Trophoblast cell (in vitro differentiated cells and primary cell): ENCODE data around the gene RNH1.

Source experiments
- DNase-seq, 2 donors: peaks; one replicate each; pipeline ENCODE4 v3.0.0-alpha.2; 2016
- H2AFZ ChIP-seq: 2 replicates; pipeline ENCODE4 v1.6.1; 2013; ENCODE audit warnings: low read length, moderate library complexity, mild to moderate bottlenecking; ENCODE audit not compliant: insufficient read depth, poor library complexity
- H2AK5ac ChIP-seq: 2 replicates; pipeline ENCODE4 v1.6.1; 2013; ENCODE audit warnings: mild to moderate bottlenecking, low read length
- H2BK120ac ChIP-seq: 2 replicates; pipeline ENCODE4 v1.6.1; 2013; ENCODE audit warnings: low read length, mild to moderate bottlenecking, moderate library complexity; ENCODE audit not compliant: insufficient read depth, poor library complexity
- H2BK12ac ChIP-seq: 2 replicates; pipeline ENCODE4 v1.6.1; 2013; ENCODE audit warnings: mild to moderate bottlenecking, low read length, moderate library complexity
- H2BK5ac ChIP-seq: 2 replicates; pipeline ENCODE4 v1.6.1; 2013; ENCODE audit warnings: low read length, low read depth, moderate library complexity, mild to moderate bottlenecking; ENCODE audit not compliant: poor library complexity
- H3K14ac ChIP-seq: 2 replicates; pipeline ENCODE4 v1.6.1; 2013; ENCODE audit warnings: mild to moderate bottlenecking, low read length
- H3K18ac ChIP-seq: 2 replicates; pipeline ENCODE4 v1.6.1; 2013; ENCODE audit warnings: mild to moderate bottlenecking, low read length
- H3K23ac ChIP-seq: 2 replicates; pipeline ENCODE4 v1.6.1; 2013; ENCODE audit warnings: low read length
- H3K27ac ChIP-seq: 2 replicates; pipeline ENCODE4 v1.5.1; 2013; ENCODE audit warnings: low read depth, mild to moderate bottlenecking, inconsistent platforms, low read length, moderate library complexity
- H3K27me3 ChIP-seq: 2 replicates; pipeline ENCODE4 v1.6.1; 2013; ENCODE audit warnings: inconsistent platforms, mild to moderate bottlenecking, low read length, moderate library complexity; ENCODE audit not compliant: insufficient read depth
- H3K36me3 ChIP-seq, 2 experiments: 1 replicate in 1 of 2; 2 replicates in 1 of 2; pipeline ENCODE4 v1.6.1; 2013; ENCODE audit warnings: low read length in 2 of 2, mild to moderate bottlenecking in 2 of 2, moderate library complexity in 1 of 2; ENCODE audit not compliant: insufficient read depth in 2 of 2, control insufficient read depth in 1 of 2
- H3K4ac ChIP-seq: 2 replicates; pipeline ENCODE4 v1.6.1; 2013; ENCODE audit warnings: low read depth, mild to moderate bottlenecking, low read length, moderate library complexity
- H3K4me1 ChIP-seq, 2 experiments: 1 replicate in 1 of 2; 2 replicates in 1 of 2; pipeline ENCODE4 v1.6.1; 2013; ENCODE audit warnings: low read length in 2 of 2, mild to moderate bottlenecking in 2 of 2, moderate library complexity in 1 of 2; ENCODE audit not compliant: insufficient read depth in 2 of 2, control insufficient read depth in 1 of 2
- H3K4me2 ChIP-seq: 2 replicates; pipeline ENCODE4 v1.6.1; 2013; ENCODE audit warnings: inconsistent platforms, mild to moderate bottlenecking, low read length, moderate library complexity
- H3K4me3 ChIP-seq: 2 replicates; pipeline ENCODE4 v1.5.1; 2013; ENCODE audit warnings: mild to moderate bottlenecking, low read depth, low read length, inconsistent platforms
- H3K79me1 ChIP-seq: one replicate; pipeline ENCODE4 v1.6.1; 2013; ENCODE audit warnings: low read length
- H3K79me2 ChIP-seq: 2 replicates; pipeline ENCODE4 v1.6.1; 2013; ENCODE audit warnings: low read length, mild to moderate bottlenecking; ENCODE audit not compliant: control insufficient read depth, insufficient read depth, poor library complexity
- H3K9ac ChIP-seq: 2 replicates; pipeline ENCODE4 v1.6.1; 2013; ENCODE audit warnings: mild to moderate bottlenecking, low read length
- H3K9me3 ChIP-seq: 2 replicates; pipeline ENCODE4 v1.6.1; 2013; ENCODE audit warnings: low read depth, mild to moderate bottlenecking, control low read depth, inconsistent platforms, low read length; ENCODE audit not compliant: insufficient read depth
- H4K12ac ChIP-seq: 2 replicates; pipeline ENCODE4 v1.6.1; 2013; ENCODE audit warnings: low read depth, mild to moderate bottlenecking, low read length, moderate library complexity
- H4K8ac ChIP-seq: 2 replicates; pipeline ENCODE4 v1.6.1; 2013; ENCODE audit warnings: low read depth, mild to moderate bottlenecking, low read length, moderate library complexity
- H4K91ac ChIP-seq: one replicate; pipeline ENCODE4 v1.6.1; 2013; ENCODE audit warnings: low read depth, mild to moderate bottlenecking, low read length, moderate library complexity
- WGBS: extraction: QIAGEN DNeasy Blood & Tissue Kit; methylation state at CpG from one replicate; pipeline ENCODE4 v1.1.7; 2013; ENCODE audit warnings: missing lambda C conversion rate; ENCODE audit not compliant: insufficient read length, insufficient coverage; ENCODE audit errors: extremely low coverage; 5-methylcytosine and 5-hydroxymethylcytosine counted together

The RNH1 gene

DNA sequence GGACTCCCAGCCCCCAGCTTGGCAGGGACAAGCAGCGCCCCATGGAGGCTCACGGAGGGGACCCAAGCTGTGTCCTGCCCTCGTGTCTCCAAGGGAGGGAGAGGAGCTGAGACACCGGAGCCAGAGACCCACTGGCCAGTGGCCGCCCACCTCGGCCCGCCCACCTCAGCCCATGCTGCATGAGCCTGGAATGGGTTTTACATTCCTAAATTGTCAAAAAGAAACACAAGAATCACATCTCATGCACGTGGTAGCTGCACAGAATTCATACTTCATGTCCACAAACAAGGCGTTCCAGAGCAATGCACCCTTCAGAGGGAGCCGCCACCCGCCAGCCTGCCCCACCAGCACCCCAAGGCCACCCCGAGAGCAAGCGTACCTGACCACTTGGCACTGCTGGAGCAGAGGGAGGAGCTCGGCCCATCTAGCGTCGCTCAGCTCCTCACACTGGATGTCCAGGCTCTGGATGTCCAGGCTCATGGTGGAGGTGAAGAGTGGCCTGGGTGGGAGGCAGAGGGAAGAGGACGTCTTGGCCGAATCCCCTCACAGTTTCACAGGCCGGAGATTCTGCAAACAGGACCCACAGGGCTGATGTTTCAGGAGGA lies 5.3 kb downstream of the RNH1 start:
- no peak overlapping the region for H3K4me2 ChIP-seq
- no peak for DNase-seq
- no peak overlapping the region for H3K9ac ChIP-seq
- H2BK120ac ChIP-seq, result no peak overlapping the region
- peaks cover 54 to 64% of the 10 kb centered on the region in 2 experiments for H3K36me3 ChIP-seq
- no peak overlapping the region for H3K27ac ChIP-seq
- no peak overlapping the region for H2BK12ac ChIP-seq
- peaks cover 3 to 7% of the 10 kb centered on the region in 2 experiments for H3K4me1 ChIP-seq
- no peak overlapping the region for H2AFZ ChIP-seq
- no peak overlapping the region for H3K4me3 ChIP-seq
- H3K27me3 ChIP-seq, result no peaks in the 10 kb centered on the region
- no peak overlapping the region for H4K12ac ChIP-seq
- no peak overlapping the region for H4K91ac ChIP-seq
- WGBS, result no CpG with 5 or more reads among the region's 19 CpGs
- no peak overlapping the region for H3K4ac ChIP-seq
- H3K9me3 ChIP-seq, result peaks cover 14% of the 10 kb centered on the region
- no peak overlapping the region for H3K18ac ChIP-seq
- peaks cover 6% of the 10 kb centered on the region for H3K79me2 ChIP-seq
- H2AK5ac ChIP-seq, result no peak overlapping the region
- no peak overlapping the region for H3K23ac ChIP-seq
- H2BK5ac ChIP-seq, result no peak overlapping the region
- peaks cover 7% of the 10 kb centered on the region for H3K79me1 ChIP-seq
- H3K14ac ChIP-seq, result no peak overlapping the region
- no peak overlapping the region for H4K8ac ChIP-seq

DNA sequence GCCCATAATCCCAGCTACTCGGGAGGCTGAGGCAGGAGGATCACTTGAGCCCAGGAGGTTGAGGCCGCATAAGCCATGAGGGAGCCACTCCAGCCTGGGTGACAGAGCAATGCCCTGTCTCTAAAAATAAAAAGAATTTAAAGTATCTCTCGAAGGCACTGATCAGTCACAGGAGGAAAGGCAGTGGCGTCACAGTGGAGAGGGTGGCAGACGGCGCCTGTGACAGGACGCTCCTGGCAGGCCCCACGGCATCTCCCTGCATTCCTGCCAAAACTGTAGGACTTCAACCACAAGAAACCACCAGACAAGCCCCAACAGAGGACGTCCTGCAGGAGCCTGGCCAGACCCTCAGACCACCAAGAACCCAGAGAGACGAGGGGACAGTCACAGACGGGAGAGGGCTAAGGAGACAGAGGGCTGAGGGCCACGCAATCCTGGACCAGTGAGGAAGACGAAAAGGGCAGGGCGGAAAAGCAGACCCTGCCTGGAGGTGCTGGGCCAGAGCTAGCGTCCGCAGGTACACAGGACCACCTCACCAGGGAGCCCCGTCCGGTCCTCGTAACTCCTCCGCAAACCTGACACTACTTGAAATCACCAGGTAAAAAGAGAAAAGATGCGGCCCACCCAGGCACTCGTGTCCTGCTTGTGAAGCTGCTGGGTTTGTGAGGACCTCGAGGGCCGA lies 5.9 kb downstream of the RNH1 start:
- H3K36me3 ChIP-seq, result peaks cover 56 to 67% of the 10 kb centered on the region in 2 experiments
- no peak overlapping the region for H2BK120ac ChIP-seq
- no peak overlapping the region for H3K9ac ChIP-seq
- H4K12ac ChIP-seq, result no peak overlapping the region
- peaks cover 2% of the 10 kb centered on the region for H3K79me2 ChIP-seq
- no CpG with 5 or more reads among the region's 24 CpGs for WGBS
- no peak overlapping the region for H3K14ac ChIP-seq
- H2AFZ ChIP-seq, result no peak overlapping the region
- H3K27me3 ChIP-seq, result no peaks in the 10 kb centered on the region
- no peak overlapping the region for H4K8ac ChIP-seq
- H3K4ac ChIP-seq, result no peak overlapping the region
- H3K9me3 ChIP-seq, result peaks cover 14% of the 10 kb centered on the region
- H3K4me1 ChIP-seq, result peaks cover 3 to 6% of the 10 kb centered on the region in 2 experiments
- no peak overlapping the region for H2AK5ac ChIP-seq
- no peak overlapping the region for H3K23ac ChIP-seq
- no peak overlapping the region for H3K4me2 ChIP-seq
- no peak overlapping the region for H3K4me3 ChIP-seq
- H2BK5ac ChIP-seq, result no peak overlapping the region
- no peak overlapping the region for H3K18ac ChIP-seq
- no peak overlapping the region for H3K27ac ChIP-seq
- no peak overlapping the region for H4K91ac ChIP-seq
- H2BK12ac ChIP-seq, result no peak overlapping the region
- no peak for DNase-seq
- peaks cover 2% of the 10 kb centered on the region for H3K79me1 ChIP-seq

DNA sequence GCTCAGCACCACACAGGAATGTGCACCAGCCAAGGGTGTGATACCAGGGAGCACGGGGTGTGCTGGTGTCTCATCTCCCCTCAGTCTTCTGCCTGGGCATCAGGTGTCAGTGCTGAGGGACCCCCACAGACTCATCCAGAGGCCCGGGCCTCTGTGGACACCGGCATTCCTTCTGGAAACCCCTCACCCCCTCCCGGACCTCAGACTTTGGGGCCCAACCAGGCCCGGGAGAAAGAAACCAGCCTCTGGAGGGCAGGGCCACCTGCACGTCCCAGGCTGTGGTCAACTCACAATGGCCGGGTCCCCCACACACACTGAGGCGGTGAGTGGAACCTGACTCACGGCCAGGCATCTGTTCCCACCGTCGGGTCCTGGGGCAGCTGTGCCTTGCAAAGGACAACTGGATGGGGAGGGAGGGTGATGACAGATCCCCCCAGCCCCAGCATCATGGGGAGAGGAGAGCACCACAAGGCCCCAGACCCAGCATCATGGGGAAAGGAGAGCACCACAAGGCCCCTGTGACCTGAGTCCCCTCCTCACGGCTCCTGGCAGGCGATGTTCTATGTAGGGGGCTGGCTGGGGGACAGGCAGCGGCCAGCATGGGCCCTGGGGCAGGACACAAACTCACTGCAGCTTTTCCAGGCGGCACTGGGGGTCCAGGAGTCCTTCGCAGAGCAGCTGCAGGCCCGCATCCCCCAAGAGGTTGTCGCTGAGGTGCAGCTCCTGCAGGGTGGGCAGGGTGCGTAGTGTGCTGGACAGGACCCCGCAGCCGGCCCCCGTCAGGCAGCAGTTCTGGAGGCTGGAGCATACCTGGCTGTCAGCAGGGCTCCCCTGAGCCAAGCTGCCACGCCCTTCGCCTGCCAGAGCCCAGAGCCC lies 7.6 kb downstream of the RNH1 start:
- H2AFZ ChIP-seq, result no peak overlapping the region
- H3K27me3 ChIP-seq, result no peaks in the 10 kb centered on the region
- H2BK5ac ChIP-seq, result no peak overlapping the region
- H3K4me2 ChIP-seq, result no peak overlapping the region
- H3K36me3 ChIP-seq, result peaks cover 68 to 79% of the 10 kb centered on the region in 2 experiments
- no peaks in the 10 kb centered on the region for H3K4me1 ChIP-seq
- no peak overlapping the region for H4K91ac ChIP-seq
- H3K27ac ChIP-seq, result no peak overlapping the region
- H3K14ac ChIP-seq, result no peak overlapping the region
- no peak overlapping the region for H3K23ac ChIP-seq
- no peak overlapping the region for H3K18ac ChIP-seq
- no peak overlapping the region for H2AK5ac ChIP-seq
- peaks cover 14% of the 10 kb centered on the region for H3K9me3 ChIP-seq
- WGBS, result no CpG with 5 or more reads among the region's 24 CpGs
- H3K9ac ChIP-seq, result no peak overlapping the region
- H3K4me3 ChIP-seq, result no peak overlapping the region
- H4K8ac ChIP-seq, result no peak overlapping the region
- H3K79me2 ChIP-seq, result no peaks in the 10 kb centered on the region
- no peak overlapping the region for H4K12ac ChIP-seq
- H2BK120ac ChIP-seq, result no peak overlapping the region
- no peak overlapping the region for H2BK12ac ChIP-seq
- no peak overlapping the region for H3K4ac ChIP-seq
- no peak for DNase-seq
- H3K79me1 ChIP-seq, result no peaks in the 10 kb centered on the region

GRCh38 chr11:498297-499181 lies 8.5 kb downstream of the RNH1 start:
- Histone ChIP-seq H4K12ac (no peak overlapping the region), H4K91ac (no peak overlapping the region), H3K79me2 (no peaks in the 10 kb centered on the region), H3K79me1 (no peaks in the 10 kb centered on the region), H3K4me1 (no peaks in the 10 kb centered on the region), H3K4me3 (no peak overlapping the region), H2BK5ac (no peak overlapping the region), H2AK5ac (no peak overlapping the region), H3K4me2 (no peak overlapping the region), H3K23ac (no peak overlapping the region), H3K14ac (no peak overlapping the region), H3K27me3 (no peaks in the 10 kb centered on the region), H3K18ac (no peak overlapping the region), H3K36me3 (peaks cover 76 to 82% of the 10 kb centered on the region in 2 experiments), H3K9ac (no peak overlapping the region), H3K27ac (no peak overlapping the region), H2BK12ac (no peak overlapping the region), H3K9me3 (peaks cover 14% of the 10 kb centered on the region), H2AFZ (no peak overlapping the region), H4K8ac (no peak overlapping the region), H2BK120ac (no peak overlapping the region), H3K4ac (no peak overlapping the region)
- no peak for DNase-seq
- no CpG with 5 or more reads among the region's 39 CpGs for WGBS
